CD4-positive, alpha-beta T cell treated with Interleukin-15 for 1 hour (primary cell): ENCODE measurements around the gene THADA.

Experiments used
- DNase-seq: peaks from one replicate; pipeline ENCODE4 v3.0.0-alpha.2; 2020

THADA gene

DNA sequence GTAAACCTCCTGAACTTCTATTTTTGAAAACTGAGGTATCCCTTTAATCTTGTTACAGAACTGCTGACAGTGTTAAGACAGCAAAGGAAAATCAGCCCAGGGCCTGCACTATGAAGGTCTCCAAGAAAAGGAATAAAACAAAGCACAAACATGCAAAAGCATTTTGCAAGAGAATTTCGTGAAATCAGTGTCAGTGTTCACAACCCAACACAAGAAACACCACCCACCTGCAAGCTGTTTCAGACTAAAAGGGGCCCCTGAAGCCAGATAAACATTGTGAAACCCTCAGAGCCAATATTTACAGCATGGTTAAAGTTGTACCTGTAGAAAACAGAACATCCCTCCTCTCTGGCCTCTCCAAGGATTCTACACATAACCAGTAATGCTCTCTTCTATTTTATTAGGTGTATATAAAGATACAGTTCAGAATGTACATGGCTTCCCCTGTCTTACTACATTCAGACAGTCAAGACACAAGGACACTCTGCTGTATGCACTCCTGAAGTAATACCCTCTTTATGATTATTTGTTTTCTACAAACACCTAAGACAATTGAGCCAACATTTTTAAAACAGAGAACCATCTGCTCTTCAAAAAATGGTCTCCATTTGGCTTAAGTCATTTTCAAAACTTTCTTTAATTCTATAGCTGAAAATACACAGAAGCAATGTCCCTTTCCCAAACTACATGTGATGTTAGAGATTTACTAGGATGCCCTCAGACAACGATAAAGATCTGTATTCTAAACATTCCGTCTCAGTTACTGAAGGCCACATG lies 219.9 kb downstream of the THADA start:
- no peak for DNase-seq

DNA sequence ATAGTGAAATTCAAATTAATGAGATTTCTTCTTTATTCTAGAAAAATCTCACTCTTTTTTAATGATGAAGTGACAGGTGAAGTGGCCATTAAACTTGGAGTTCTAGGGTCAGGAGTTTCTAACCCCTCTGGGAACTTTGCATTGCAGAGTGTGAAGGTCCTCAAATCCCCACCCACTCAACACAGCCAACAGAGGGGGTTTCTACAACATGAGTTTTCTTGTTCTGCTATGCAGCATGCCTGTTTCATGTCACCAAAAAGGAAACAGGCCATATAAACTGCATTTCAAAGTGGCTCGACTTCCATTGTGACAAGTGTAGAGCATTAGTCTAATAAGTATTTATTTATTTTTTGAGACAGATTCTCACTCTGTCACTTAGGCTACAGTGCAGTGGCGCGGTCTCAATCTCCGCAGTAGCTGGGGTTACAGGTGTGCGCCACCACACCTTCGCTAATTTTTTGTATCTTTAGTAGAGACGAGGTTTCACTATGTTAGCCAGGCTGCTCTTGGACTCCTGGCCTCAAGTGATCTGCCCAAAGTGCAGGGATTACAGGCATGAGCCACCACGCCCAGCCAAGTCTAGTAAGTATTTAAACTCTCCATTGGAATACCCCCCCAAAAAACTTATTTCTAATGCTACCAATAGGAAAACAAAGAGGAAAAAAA lies 223.3 kb downstream of the THADA start:
- no peak for DNase-seq

DNA sequence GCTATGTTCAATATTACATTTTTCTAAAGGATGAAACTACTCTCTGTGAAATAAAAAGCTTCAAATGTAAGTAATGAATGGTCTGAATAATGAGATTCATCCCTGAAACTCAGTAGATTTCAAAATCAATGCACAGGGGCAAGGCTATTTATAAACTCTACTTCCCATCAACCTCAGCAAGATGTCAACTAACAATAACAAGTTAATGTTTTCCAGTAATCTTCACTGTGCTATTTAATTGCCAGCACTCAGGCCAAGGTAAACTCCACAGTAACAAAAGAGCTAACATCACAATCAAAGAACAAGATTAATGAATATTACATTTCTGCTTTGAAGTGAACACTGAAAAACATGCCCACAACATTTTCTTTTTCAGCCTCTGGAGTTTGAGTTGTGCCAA lies 225.1 kb downstream of the THADA start:
- no peak for DNase-seq

DNA sequence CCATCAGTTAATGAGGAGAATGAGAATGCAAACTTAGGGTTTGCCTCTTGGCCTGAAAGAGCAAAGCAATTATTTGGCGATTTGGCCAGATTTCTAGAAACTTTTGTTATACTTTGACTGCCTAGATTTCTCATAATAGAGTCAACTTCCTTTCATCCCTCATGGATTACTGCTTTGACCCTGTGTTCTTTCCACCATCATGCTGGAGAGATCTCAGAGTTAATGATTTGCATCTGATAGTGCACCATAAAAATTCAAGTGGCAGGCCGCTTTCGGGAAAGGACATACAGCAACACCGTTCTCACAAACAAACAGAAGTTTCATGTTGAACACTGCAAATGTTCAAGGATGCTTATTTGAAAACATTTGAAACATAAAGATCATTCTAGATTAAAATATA lies 225.7 kb downstream of the THADA start:
- no peak for DNase-seq

DNA sequence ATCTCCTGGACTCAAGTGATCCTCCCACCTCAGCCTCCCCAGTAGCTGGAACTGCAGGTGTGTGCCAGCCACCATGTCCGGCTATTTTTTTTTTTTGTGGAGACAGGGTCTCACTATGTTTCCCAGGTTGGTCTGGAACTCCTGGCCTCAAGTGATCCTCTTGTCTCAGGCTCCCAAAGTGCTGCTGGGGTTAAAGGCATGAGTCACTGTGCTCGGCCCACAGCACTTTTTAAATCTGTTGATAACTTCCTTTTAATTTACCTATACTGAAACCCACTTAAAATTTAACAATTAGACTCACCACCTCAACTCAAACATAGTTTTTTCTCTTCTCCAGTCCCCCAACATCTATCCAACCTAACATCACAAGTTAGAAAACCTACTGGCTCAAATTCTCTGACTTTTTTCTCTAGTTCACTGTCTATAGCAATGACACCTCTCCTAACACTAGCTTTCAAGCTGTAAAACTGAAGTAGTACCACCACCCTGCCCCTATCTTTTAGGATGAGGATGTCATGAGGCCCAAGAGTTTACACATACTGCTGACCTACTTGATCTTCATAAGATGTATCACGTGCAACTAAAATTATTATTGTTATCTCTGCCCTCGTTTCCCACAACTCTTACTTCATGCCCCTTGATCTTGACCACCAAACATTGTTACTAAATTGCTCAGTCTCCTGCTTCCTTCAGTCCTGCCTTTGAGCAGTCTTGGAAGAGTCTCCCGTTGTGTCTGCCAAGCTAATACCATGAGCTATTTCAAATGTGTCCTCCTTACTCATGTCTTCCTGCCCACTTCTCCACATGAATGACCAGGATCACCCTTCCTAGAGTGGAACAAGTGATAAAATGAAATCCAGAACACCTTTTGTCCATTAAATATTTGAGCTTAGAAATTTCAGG lies 227.1 kb downstream of the THADA start:
- DNase-seq, result no peak

DNA sequence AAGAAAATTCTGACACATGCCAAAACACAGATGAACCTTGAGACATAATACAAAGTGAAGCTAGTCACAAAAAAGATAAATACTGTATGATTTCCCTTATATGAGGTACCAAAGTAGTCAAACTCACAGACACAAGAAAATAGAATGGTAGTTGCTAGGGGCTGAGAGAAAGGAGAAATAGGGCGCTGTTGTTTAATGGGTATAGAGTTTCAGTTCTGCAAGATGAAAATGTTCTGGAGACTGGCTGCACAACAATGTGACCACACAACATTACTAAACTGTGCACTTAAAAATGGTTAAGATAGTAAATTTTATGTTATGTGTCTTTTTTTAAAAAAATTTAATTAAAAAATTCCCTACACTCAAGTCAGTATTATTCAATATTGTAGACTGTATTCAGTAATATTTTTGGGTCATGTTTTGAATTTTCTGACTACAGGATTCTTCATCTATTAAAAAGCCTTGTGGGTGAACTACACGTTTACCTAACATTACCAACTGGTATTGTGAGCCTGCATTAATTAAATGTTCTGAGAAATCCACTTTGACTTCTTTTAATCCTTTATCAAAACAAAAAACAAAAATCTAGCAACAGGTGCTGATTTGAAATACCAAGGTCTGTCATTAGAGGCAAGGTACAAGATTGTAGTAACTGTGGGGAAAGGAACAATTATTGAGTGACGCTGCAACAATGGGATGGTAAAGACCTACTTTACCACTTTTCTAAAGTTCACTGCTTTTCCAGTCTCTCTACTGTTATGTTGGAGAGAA lies 228.6 kb downstream of the THADA start:
- DNase-seq, result no peak

DNA sequence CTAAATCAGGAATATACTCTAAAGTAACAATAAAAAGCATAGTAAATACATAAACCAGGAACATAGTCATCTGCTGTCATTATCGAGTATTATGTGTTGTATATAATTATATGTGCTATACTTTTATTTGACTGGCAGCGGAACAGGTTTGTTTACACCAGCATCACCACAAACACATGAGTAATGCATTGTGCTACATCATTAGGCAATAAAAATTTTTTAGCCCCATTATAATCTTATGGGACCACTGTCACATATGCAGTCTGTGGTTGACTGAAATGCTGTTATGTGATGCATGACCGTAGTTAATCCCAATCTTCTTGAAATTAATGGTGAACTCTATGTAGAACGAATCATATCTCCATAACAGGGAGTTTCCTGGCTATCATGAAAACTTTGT lies 232.7 kb downstream of the THADA start:
- no peak for DNase-seq

DNA sequence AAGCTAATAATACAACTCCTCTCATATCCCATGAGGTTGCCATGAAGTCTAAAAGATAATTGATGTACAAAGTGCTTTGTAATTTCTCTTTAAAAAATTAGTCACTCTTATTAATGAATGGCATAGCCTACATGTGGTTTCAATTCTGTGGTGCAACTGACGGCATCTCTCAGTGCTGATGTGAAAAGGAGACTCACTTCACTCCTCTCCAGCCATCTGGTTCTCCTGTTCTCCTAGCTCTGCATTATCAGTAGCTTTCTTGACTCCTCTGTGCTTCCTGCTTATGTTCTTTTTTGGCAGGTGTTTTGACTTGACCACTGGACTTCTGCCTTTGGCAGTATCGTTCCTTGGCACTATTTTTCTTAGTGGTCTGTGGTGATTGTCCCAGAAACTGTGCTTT lies 234.6 kb downstream of the THADA start:
- DNase-seq, result no peak

DNA sequence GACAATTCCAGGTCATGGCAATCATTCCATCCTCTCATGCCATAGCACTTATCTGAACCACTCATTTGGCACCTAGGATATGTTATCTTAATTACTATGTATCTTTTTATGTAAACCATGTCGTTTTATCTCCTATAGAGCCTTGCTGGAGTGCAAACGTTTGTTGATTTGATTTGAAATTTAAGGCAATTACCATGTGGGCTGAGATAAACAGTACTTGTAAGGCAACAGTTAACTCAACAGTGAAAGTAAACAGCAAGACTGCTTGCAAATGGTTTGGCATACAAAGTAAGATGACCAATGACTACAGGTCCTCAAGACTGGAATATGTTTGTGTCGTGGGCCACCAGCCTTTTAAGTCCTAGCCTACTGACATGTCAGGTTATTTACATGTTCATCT lies 235.7 kb downstream of the THADA start:
- no peak for DNase-seq

DNA sequence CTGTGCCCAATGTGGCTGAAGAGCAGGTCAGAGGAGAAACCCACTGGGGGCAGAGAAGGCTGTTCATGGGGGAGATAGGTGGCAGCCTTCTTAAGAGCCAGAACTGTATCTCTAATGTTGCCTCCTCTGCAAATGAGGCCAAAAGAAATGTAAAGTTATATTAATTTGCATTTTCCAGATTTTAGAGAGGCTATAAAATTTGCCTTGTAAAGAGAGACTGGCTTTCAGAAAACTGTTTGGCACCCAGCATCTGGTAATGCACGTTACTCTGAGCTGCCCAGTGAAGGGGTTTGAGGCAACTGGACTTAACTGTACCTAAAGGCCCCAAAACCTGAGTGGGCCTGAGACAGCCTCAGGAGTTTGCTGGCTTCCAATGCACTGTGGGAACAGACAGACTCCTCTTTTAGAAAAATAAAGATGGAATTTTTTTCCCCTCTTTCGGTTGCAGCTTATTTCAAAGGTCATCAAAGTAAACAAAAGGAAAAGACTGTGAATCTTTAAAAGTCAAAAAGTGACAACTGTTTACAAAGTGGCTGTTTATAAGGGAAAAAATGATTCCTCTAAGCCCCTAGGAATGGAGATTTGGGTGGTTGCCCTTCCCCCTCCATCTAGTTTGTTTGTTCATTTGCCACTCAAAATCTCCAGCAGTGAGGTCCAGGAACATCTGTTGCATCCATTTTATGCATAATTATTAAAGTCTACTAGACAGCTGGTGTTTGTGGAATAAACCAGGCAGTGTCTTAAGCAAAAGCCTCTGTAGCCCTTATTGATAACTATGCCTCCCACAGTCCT lies 237.2 kb downstream of the THADA start:
- no peak for DNase-seq

DNA sequence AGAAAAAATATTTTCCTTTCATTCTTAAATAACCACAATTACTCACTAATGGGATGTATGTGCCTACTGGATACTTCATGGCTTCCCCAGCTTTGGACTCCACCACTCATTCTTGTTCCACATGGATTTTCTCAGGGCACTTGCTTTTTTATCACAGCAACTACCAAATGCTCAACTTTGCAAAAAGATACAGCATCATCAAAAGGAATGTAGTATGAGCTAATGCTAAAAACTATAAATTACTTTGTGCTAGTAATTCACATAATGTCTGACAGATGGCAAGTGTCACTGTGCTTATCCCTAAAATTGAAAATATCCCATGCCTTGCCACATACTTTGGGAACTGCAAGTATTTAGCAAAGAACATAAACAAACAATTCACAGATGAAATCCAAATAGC lies 239.1 kb downstream of the THADA start:
- DNase-seq, result no peak

DNA sequence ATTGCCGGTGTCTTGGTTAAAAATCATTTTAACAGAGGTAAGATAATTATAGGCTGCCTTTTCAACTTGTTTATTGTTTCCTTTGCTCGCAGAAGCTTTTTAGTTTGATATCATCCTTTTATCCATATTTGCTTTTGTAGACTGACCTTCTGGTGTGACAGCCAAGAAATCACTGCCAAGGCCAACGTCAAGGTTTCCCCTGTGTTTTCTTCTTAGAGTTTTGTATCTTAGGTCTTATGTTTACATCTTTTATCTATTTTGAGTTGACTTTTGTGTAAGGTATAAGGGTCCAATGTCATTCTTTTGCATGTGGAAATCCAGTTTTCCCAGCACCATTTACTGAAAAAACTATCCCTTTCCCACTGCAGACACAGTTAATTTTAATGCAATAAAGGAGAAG lies 240.4 kb downstream of the THADA start:
- DNase-seq, result no peak

DNA sequence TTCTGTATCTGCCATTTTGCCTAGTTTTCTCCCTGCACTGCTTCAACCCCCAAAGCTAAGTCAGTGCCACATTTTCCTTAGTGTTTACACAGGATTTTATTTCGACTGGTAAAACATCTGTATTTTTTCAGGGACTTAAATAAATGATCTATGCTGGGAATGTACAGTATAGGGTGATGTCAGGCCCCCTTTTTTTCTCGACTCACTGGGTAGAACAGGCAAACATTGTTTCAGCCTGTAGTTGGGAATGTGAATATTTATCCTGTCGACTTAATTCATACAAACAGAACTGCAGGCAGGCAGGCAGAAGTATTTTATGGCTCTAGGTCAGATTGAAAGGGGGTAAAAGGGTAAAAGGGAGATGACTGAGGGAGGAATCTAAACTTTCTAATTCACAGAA lies 245.9 kb downstream of the THADA start:
- DNase-seq, result no peak

DNA sequence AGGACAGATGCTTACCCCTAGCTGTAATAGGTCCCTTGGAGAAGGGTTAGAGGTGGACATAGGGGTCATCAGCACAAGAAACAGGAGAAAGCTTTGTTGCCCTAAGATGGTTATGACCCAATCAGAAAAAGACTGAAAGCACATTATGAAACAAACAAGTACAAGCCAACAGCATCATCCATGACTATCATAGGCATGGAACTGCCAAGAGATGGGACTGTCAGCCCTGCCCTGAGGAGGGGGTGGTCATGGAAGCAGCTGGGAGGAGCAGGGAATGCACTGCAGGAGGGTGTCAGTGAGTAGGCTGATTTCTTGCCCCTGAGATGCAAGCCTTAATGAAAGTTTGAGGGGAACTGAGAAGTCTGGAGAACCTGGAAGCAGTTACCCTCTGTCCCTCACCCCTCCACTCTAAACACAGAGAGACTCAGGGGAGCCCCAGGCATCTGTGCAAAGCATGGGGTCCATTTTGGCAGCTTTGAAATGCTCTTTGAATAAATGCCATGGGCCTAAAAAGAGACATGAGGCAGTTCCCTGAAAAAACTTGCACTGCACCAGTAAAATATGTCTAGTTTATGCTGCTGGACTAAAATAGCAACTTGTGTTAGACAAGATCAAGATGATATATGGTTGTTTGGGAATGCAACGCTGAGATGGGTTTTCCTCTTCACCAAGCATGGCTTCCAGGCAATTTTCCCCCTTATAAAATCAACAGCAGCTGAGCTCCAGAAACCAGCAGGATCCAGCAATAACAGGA lies 246.8 kb downstream of the THADA start:
- DNase-seq, result no peak

DNA sequence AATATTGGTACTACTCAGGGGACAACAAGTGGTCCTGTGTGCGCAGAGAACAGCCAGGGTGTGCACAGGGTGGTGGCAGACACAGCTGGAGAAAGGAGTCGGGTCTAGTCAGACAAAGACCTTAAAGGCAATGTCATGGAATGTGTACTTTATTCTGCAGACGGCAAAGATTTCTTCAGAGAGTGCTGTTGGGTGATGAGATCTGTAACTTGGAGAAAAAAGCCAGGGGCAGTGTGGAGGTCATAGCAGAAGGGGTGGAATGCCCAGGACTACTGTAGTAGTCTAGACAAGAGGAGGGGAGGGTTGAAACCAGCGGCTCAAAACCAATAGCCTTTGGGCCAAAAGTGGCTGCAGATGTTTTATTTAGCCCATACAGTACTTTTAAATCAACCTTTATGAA lies 248.1 kb downstream of the THADA start:
- DNase-seq, result no peak

DNA sequence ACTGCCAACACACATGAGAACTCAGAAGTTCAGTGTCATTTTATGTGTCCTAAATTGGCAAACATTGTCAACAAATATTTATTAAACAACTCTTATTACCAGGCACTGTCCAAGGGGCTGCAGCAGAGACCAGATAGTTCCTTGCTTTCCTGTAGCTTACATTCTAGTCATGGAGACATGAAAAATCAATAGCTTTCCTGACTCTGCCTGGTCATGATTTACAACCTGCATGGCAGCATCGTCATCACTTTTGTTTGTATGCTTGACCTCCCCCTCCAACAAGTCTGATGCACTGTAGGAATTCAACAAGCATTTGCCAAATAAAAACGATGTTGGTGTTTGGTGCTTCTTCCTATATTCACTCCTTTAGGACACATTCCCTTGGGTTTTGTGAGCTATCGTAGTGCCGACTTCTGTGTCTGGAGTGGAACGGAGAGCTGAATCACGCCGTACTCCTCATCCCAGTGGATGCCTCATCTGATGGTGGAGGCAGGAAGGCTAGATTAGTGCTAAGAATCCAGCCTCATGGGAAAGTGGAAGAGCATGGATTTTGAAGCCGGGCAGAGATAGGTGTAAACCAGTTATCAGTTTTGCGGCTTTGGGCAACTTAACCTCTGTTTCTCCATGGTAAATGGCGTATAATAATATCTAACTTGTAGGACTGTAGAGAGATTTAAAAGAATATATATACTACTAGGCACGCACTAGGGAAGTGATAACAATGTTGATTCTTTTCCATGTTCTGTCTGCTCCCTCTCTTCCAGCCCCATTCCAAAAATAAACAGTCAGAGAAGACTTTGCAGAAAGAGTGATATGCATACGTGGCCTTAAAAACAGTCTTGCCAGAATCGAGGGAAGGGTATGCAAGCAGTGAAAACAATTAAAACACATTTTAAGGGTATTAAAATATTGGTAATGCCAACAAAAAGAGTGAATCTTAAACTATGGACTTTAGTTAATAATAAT lies 249.0 kb downstream of the THADA start:
- DNase-seq, result no peak

DNA sequence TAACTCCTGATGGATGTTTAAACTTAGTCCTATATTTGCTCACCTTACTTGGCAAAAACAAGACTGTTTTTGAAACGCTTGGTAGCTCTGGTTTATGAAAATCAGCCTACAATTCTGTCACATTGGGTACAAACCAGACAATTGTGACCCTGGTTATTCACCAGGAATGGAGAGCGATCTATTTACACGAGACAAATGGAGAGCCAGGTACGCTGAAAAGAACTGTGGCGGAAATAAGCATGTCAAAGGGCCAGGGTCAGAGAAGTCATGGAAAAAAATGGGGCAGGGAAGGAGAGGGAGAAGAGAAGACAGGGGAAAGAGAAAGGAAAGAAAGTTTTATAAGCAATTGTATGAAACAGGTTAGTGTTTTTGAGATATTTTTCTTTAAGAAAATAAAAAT lies 250.0 kb downstream of the THADA start:
- DNase-seq, result no peak

DNA sequence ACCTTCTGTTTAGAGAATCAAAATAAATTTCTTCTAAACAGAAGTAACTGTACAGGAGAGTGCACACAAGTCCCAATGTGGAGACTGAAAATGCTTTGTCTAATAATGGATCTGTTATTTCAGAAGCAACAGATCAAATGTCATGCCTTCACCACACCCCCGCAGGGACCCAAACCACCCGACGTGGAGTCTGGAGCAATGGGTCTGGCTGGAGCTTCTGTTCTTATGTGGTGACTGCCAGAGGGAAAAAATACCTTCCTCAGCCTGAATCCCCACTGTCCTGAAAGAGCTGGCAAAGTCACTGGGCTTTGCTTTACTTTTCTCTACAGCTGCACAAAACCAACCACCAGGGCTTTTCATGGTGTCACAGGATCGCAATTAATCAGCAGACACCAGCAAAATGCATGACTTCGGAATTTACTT lies 250.4 kb downstream of the THADA start:
- no peak for DNase-seq

DNA sequence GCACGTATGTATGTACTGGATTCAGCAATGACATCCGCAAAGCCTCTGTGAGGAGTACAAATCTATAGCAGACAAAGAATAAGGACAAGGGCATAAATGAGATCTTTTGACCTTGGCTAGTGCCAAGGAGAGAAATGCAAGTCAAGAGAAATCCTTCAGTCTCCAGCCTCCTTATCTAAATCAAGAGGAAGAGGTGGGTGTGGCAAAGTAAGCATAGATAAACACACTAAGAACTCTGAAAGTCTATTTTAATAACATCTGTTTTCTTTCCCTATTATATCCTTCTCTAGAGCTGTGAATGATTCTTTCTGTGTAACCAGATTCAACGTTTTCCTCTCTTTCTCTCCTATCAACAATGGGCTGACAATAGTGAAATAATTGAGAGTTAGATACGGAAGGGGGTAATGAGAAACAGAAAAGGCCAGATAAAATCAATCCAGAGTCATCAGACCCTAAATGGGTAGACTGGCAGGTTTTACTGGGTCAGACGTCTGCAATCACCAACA lies 250.9 kb downstream of the THADA start:
- DNase-seq, result no peak
